Measurements from ENCODE around the gene PGF. TPM values are rescaled to one million over a fixed set of nuclear protein-coding genes. Genes with fewer than 3 reads are reported as not detected.

The PGF gene
- total RNA-seq, 1 donor: 16.3 TPM

DNA sequence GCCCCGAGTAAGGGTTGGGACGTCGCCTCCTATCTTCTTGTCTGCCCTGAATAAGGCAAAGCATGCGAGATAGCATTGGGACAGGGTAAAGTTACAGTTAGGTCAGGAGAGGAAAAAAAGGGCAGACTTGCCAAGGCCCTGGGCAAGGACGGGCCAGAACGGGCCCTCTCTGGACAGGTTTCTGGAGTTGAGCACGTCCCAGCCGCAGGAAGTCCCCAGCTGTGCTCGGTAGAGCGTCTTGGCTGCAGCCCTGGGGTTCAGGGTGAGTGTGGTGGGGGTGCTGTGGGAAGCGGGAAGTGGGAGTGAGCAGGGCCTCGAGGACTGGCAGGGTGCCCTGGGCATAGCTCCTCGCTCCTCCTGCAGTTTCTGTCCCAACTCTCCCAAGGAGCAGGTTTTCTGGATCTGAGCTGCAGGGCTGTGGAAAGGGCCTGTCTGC, 37.7 kb downstream of the PGF start:
- no peak overlapping the region for H3K4me3 ChIP-seq (ENCODE audit: insufficient read depth, low read length)
- H4K20me1 ChIP-seq (ENCODE audit: insufficient read depth, low read length): no peaks in the 10 kb centered on the region
- no peaks in the 10 kb centered on the region for H3K36me3 ChIP-seq (ENCODE audit: insufficient read depth, low read length)
- no peak overlapping the region for H3K27ac ChIP-seq (ENCODE audit: low read depth, low read length)
- H3K79me2 ChIP-seq (ENCODE audit: insufficient read depth, low read length): no peaks in the 10 kb centered on the region
- peaks cover 12% of the 10 kb centered on the region for H3K4me1 ChIP-seq (ENCODE audit: insufficient read depth, low read length)
- peak overlapping the region; percentile 10 for H2AFZ ChIP-seq (ENCODE audit: low read length)
- no peak overlapping the region for H3K4me2 ChIP-seq (ENCODE audit: insufficient read depth, low read length)
- H3K9me3 ChIP-seq (ENCODE audit: low read depth, low read length): no peaks in the 10 kb centered on the region
- TF ChIP-seq, protein P1, sequence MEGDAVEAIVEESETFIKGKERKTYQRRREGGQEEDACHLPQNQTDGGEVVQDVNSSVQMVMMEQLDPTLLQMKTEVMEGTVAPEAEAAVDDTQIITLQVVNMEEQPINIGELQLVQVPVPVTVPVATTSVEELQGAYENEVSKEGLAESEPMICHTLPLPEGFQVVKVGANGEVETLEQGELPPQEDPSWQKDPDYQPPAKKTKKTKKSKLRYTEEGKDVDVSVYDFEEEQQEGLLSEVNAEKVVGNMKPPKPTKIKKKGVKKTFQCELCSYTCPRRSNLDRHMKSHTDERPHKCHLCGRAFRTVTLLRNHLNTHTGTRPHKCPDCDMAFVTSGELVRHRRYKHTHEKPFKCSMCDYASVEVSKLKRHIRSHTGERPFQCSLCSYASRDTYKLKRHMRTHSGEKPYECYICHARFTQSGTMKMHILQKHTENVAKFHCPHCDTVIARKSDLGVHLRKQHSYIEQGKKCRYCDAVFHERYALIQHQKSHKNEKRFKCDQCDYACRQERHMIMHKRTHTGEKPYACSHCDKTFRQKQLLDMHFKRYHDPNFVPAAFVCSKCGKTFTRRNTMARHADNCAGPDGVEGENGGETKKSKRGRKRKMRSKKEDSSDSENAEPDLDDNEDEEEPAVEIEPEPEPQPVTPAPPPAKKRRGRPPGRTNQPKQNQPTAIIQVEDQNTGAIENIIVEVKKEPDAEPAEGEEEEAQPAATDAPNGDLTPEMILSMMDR (IDR thresholded peaks at IDR 0.05; ENCODE audit: extremely low read depth, low read depth, low read length): no peak
- H3K27me3 ChIP-seq (ENCODE audit: insufficient read depth, low read length): no peaks in the 10 kb centered on the region
- peak; percentile 56 for DNase-seq (ENCODE audit: insufficient read length, low spot score, missing footprints)

DNA sequence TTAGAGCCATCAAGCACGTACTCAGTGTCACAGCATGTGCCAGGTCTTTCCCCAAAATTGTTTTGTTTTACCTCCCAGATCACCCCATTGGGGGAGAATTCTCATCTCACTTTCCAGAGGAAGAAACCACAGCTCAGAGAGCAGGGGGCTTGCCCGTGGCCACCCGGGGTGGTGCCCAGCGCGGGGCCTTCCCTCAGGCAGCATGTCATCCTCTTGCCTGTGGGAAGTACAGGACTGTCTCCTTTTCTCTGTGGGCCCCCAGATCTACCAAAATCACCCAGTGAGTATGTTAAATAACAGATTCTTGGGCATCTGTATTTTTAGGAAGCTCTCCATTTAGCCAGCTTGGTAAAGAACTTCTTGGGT, 38.2 kb downstream of the PGF start:
- Histone ChIP-seq H4K20me1 (ENCODE audit: insufficient read depth, low read length) (no peaks in the 10 kb centered on the region), H3K36me3 (ENCODE audit: insufficient read depth, low read length) (no peaks in the 10 kb centered on the region), H3K27me3 (ENCODE audit: insufficient read depth, low read length) (no peaks in the 10 kb centered on the region), H3K4me1 (ENCODE audit: insufficient read depth, low read length) (peaks cover 9% of the 10 kb centered on the region), H3K4me3 (ENCODE audit: insufficient read depth, low read length) (no peak overlapping the region), H3K9me3 (ENCODE audit: low read depth, low read length) (no peaks in the 10 kb centered on the region), H3K27ac (ENCODE audit: low read depth, low read length) (no peak overlapping the region), H2AFZ (ENCODE audit: low read length) (no peak overlapping the region), H3K4me2 (ENCODE audit: insufficient read depth, low read length) (no peak overlapping the region), H3K79me2 (ENCODE audit: insufficient read depth, low read length) (no peaks in the 10 kb centered on the region)
- DNase-seq (ENCODE audit: insufficient read length, low spot score, missing footprints): no peak
- TF ChIP-seq, protein P1 (IDR thresholded peaks at IDR 0.05; ENCODE audit: extremely low read depth, low read depth, low read length): no peak

DNA sequence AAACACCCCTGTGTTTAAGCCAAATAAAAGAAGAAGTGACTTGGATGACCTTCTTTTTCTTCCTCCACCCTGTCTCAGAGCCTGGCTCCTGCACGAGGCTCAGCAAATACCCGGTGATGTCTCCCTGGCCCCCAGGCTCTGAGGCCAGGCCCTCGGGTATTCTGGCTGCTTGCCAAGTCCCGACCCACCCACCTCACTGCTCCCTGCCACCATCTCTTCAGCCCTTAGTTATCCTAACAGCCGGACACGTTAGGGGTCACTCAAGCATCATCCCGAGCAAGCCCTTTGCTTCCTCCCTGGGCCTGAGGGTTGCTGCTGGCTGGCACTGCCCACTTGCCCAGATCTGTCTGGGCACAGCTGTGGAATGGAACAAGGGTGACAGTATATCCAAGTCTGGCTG, 39.6 kb downstream of the PGF start:
- peaks cover 9% of the 10 kb centered on the region for H3K4me1 ChIP-seq (ENCODE audit: insufficient read depth, low read length)
- TF ChIP-seq, protein P1 (IDR thresholded peaks at IDR 0.05; ENCODE audit: extremely low read depth, low read depth, low read length): no peak
- H2AFZ ChIP-seq (ENCODE audit: low read length): no peak overlapping the region
- no peaks in the 10 kb centered on the region for H3K79me2 ChIP-seq (ENCODE audit: insufficient read depth, low read length)
- H3K36me3 ChIP-seq (ENCODE audit: insufficient read depth, low read length): no peaks in the 10 kb centered on the region
- H3K27ac ChIP-seq (ENCODE audit: low read depth, low read length): no peak overlapping the region
- no peaks in the 10 kb centered on the region for H3K9me3 ChIP-seq (ENCODE audit: low read depth, low read length)
- no peak overlapping the region for H3K4me2 ChIP-seq (ENCODE audit: insufficient read depth, low read length)
- no peaks in the 10 kb centered on the region for H4K20me1 ChIP-seq (ENCODE audit: insufficient read depth, low read length)
- H3K27me3 ChIP-seq (ENCODE audit: insufficient read depth, low read length): no peaks in the 10 kb centered on the region
- DNase-seq (ENCODE audit: insufficient read length, low spot score, missing footprints): peak; percentile 55
- H3K4me3 ChIP-seq (ENCODE audit: insufficient read depth, low read length): no peak overlapping the region

DNA sequence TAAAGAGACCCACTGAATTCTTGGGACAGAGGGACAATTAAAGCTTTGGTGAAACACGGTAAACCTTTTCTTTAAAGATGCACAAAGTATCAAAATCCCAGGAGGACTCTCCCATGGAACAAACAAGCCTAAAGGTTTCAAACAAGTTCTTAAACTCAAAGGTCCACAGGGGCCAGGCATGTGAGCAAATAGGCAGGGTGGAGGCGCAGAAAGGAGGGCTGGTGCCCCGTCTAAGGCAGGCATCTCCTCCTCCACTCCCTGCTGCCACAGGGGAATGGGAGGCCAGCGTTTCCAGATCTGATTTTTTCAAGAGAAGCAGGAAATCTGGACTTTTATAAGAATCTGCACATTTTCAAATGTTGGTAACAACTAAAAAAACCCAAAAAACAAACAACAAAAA, 40.0 kb downstream of the PGF start:
- Histone ChIP-seq H4K20me1 (ENCODE audit: insufficient read depth, low read length) (no peaks in the 10 kb centered on the region), H3K9me3 (ENCODE audit: low read depth, low read length) (no peaks in the 10 kb centered on the region), H3K4me2 (ENCODE audit: insufficient read depth, low read length) (no peak overlapping the region), H3K36me3 (ENCODE audit: insufficient read depth, low read length) (no peaks in the 10 kb centered on the region), H2AFZ (ENCODE audit: low read length) (no peak overlapping the region), H3K27ac (ENCODE audit: low read depth, low read length) (no peak overlapping the region), H3K27me3 (ENCODE audit: insufficient read depth, low read length) (no peaks in the 10 kb centered on the region), H3K4me1 (ENCODE audit: insufficient read depth, low read length) (peaks cover 12% of the 10 kb centered on the region), H3K4me3 (ENCODE audit: insufficient read depth, low read length) (no peak overlapping the region), H3K79me2 (ENCODE audit: insufficient read depth, low read length) (no peaks in the 10 kb centered on the region)
- TF ChIP-seq, protein P1 (IDR thresholded peaks at IDR 0.05; ENCODE audit: extremely low read depth, low read depth, low read length): no peak
- DNase-seq (ENCODE audit: insufficient read length, low spot score, missing footprints): peak; percentile 50
